Keratinocyte (primary cell): ENCODE measurements around the gene TFR2. TPM values are rescaled to one million over a fixed set of nuclear protein-coding genes. Genes with fewer than 3 reads are reported as not detected.

Experiments used
- DNase-seq: peaks from one replicate; pipeline ENCODE4 v3.0.0-alpha.2; 2011; ENCODE audit warnings: low read depth, missing footprints, low spot score
- FAIRE-seq: peaks from 2 replicates; lab custom pipeline; 2011; peaks lifted over from hg19 to GRCh38; lab: Jason Lieb, UNC
- H2AFZ ChIP-seq: 2 replicates; pipeline ENCODE4 v1.6.0; 2012; ENCODE audit warnings: low read length, control low read depth, inconsistent platforms; ENCODE audit not compliant: control insufficient read depth
- H3K27ac ChIP-seq: 2 replicates; pipeline ENCODE4 v1.5.1; 2011; ENCODE audit warnings: low read length; ENCODE audit not compliant: control insufficient read depth, insufficient read depth
- H3K27me3 ChIP-seq: 3 replicates; pipeline ENCODE4 v1.6.0; 2011; ENCODE audit warnings: low read length; ENCODE audit not compliant: control insufficient read depth, insufficient read depth; ENCODE audit errors: extremely low read depth
- H3K36me3 ChIP-seq, 2 experiments: 2 replicates in 1 of 2; 3 replicates in 1 of 2; pipeline ENCODE4 v1.5.1; 2011; ENCODE audit warnings: low read length in 2 of 2, mild to moderate bottlenecking in 1 of 2; ENCODE audit not compliant: control insufficient read depth in 2 of 2, insufficient read depth in 2 of 2; ENCODE audit errors: extremely low read depth in 1 of 2
- H3K4me1 ChIP-seq: 3 replicates; pipeline ENCODE4 v1.5.1; 2011; ENCODE audit warnings: low read length; ENCODE audit not compliant: control insufficient read depth, insufficient read depth; ENCODE audit errors: extremely low read depth
- H3K4me2 ChIP-seq: 3 replicates; pipeline ENCODE4 v1.6.0; 2011; ENCODE audit warnings: low read depth, low read length; ENCODE audit not compliant: control insufficient read depth, insufficient read depth; ENCODE audit errors: extremely low read depth
- H3K4me3 ChIP-seq, 3 experiments: fragments of 200-600 bp in 1 of 3; sonication (generic) in 1 of 3; 2 replicates in 2 of 3; 3 replicates in 1 of 3; pipeline ENCODE4 v1.5.1; 2011 to 2016; ENCODE audit warnings: low read length in 3 of 3, mild to moderate bottlenecking in 3 of 3, control low read depth in 2 of 3, inconsistent platforms in 1 of 3, low read depth in 1 of 3, mixed read lengths in 1 of 3, mixed run types in 1 of 3, moderate library complexity in 1 of 3; ENCODE audit not compliant: control insufficient read depth in 2 of 3, insufficient read depth in 2 of 3; ENCODE audit errors: extremely low read depth in 1 of 3
- H3K79me2 ChIP-seq: 2 replicates; pipeline ENCODE4 v1.6.0; 2012; ENCODE audit warnings: low read length; ENCODE audit not compliant: control insufficient read depth, insufficient read depth
- H3K9ac ChIP-seq: 3 replicates; pipeline ENCODE4 v1.6.0; 2011; ENCODE audit warnings: low read length; ENCODE audit not compliant: control insufficient read depth, insufficient read depth; ENCODE audit errors: extremely low read depth
- H3K9me1 ChIP-seq: 3 replicates; pipeline ENCODE4 v1.6.0; 2011; ENCODE audit warnings: low read length; ENCODE audit not compliant: control insufficient read depth, insufficient read depth; ENCODE audit errors: extremely low read depth
- H3K9me3 ChIP-seq: 2 replicates; pipeline ENCODE4 v1.5.1; 2012; ENCODE audit warnings: low read depth, low read length; ENCODE audit not compliant: control insufficient read depth
- H4K20me1 ChIP-seq: 3 replicates; pipeline ENCODE4 v1.6.0; 2011; ENCODE audit warnings: low read length; ENCODE audit not compliant: control insufficient read depth, insufficient read depth; ENCODE audit errors: extremely low read depth
- CTCF ChIP-seq, 3 experiments: IDR thresholded peaks in 1 of 3; conservative IDR thresholded peaks in 1 of 3; optimal IDR thresholded peaks in 1 of 3; 2 replicates in 2 of 3; 3 replicates in 1 of 3; pipeline versions ENCODE3 to v1.5.1; 2011; ENCODE audit warnings: low read length in 3 of 3, mild to moderate bottlenecking in 3 of 3, moderate library complexity in 2 of 3, control low read depth in 1 of 3, inconsistent platforms in 1 of 3; ENCODE audit not compliant: insufficient read depth in 2 of 3; ENCODE audit errors: extremely low read depth in 1 of 3
- EZH2 ChIP-seq: IDR thresholded peaks from one replicate; pipeline ENCODE4 v1.6.1; 2012; ENCODE audit warnings: inconsistent platforms, mild to moderate bottlenecking, low read length, moderate library complexity
- dilution Hi-C: fragments of 300-500 bp; cut with MboI; formaldehyde crosslinking; loops from one replicate; pipeline ENCODE4 v1.7.0; 2020; ENCODE audit warnings: low sequenced_read_pairs; ENCODE audit not compliant: extremely low pct_ligation_motif_present
- polyA plus RNA-seq, 5 experiments: library from polyadenylated mRNA; depleted of rRNA in 3 of 5; stranded (reverse) in 3 of 5; stranded (forward) in 1 of 5; unstranded in 1 of 5; fragments of >200 nt; gene quantifications; 1 replicate in 1 of 5; 2 replicates in 3 of 5; 3 replicates in 1 of 5; pipeline versions ENCODE4 v1.2.1 to v1.2.3, GENCODE V29; 2011 to 2012; ENCODE audit warnings: missing spikeins in 2 of 5, low read depth in 1 of 5, low replicate concordance in 1 of 5

Gene TFR2
- polyA plus RNA-seq, 1 donor (not counting 4 experiments of a cell fraction or from before 2014, with no cell fraction given), result 0.12 TPM

DNA sequence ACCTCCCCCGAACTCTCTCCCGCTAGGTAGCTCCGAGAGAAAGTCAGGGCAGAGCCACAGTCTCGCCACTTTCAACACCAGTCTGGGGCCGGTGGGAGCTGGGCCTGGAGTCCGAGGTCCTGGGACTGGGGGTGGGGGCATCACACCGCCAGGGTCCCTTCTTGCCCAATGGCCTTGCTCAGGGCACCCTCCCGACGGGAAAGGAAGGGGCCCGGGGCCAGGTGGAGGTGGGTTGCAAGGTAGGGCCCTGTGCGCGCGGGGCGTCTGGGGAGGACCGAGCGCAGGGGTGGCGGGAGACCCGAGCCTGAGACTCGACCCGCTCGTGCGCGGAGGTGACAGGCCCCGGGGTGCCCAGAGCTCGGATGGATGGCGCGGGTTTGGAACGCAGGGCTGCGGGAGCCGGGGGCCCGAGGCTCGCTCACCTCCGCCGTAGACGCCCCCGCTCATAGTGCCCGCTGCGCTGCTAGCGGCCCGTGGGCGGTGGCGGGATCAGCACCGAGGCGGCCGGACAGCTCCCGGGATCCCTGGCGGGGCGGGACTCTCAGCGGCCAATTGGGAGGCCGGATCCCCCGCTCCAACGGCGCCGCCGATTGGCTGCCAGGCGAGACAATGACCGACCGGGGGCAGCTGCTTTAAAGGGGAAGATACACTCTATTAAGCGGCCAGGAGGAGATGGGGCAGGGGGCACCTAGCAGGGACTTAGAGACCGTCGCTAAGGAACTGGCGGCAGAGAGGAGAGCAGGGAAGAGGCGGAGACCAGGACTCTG, 14.7 kb upstream of the TFR2 start, which contains the start of gene ACTL6B:
TSS of gene ACTL6B (minus strand) at position 541 of the 767 bp plus-strand sequence. CDS start at position 447, 94 bp downstream.
- H3K9me3 ChIP-seq, result no peaks in the 10 kb centered on the region
- dilution Hi-C loops, result no loop called here
- no peaks in the 10 kb centered on the region for H3K4me1 ChIP-seq
- H2AFZ ChIP-seq, result no peak within 1 kb of the TSS
- no peak within 1 kb of the TSS for H3K9ac ChIP-seq
- H3K9me1 ChIP-seq, result no peaks in the 10 kb centered on the region
- no peaks in the 10 kb centered on the region for H3K36me3 ChIP-seq
- no peaks in the 10 kb centered on the region for H3K79me2 ChIP-seq
- peaks cover 25% of the 10 kb centered on the region for H3K27me3 ChIP-seq
- no peak for FAIRE-seq
- no peak within 1 kb of the TSS for H3K4me2 ChIP-seq
- DNase-seq, result no peak
- TF ChIP-seq EZH2 (no peak), CTCF (optimal IDR thresholded peaks at IDR 0.05 in 1 of 3, IDR thresholded peaks at IDR 0.05 in 1 of 3, conservative IDR thresholded peaks at IDR 0.05 in 1 of 3; ENCODE audit: extremely low read depth in 1 of 3, insufficient read depth in 2 of 3, low read length in 3 of 3) (no peak)
- no peak within 1 kb of the TSS for H3K27ac ChIP-seq
- no peaks in the 10 kb centered on the region for H4K20me1 ChIP-seq
- H3K4me3 ChIP-seq, result no peak within 1 kb of the TSS

DNA sequence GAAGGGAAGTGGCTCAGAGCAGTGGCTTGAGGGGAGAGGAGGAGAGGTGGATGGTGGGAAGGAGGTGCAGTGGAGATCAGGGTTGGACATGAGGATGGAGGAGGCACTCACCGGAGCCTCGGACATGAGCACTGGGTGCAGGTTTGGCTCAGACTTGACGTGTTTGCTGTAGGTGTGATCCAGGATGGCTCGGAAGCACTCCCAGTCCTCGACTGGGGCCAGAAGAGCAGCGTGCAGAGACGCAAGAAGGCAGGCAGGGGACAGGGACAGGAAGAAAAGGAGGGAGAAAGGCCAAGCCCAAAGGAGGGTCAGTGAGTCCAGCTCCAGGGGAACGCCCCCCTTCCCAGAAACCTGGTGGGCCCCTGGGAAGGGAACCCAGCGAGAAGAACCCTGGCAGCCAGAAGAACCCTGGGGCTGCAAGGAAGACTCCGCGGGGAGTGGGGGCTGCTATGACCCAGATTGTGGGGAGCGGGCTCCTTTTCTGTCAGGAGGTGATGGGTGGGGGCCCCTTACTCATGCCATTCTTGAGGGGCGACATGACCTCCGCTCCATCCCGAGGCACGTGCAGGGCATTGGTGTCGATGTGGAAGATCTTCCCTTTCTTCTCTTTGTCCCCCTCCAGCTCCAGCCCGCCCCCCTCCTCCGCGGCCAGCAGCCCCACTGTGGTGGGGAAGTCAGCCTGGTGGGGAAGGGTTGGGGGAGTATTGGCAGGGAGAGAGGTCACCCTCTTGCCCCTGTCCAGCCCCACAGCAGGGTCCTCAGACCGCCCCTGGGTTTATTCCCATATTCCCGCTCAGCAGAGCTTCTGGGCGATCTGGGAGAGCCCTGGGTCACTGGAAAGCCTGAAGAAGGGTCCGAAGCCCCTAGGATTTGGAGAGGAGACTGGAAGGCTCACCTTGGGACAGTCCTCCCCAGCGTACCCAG, 13.8 kb upstream of the TFR2 start:
- H3K27me3 ChIP-seq, result peaks cover 25% of the 10 kb centered on the region
- no peaks in the 10 kb centered on the region for H3K9me1 ChIP-seq
- dilution Hi-C loops, result no loop called here
- H4K20me1 ChIP-seq, result no peaks in the 10 kb centered on the region
- DNase-seq, result no peak
- no peaks in the 10 kb centered on the region for H3K4me1 ChIP-seq
- H2AFZ ChIP-seq, result no peak overlapping the region
- H3K9ac ChIP-seq, result no peak overlapping the region
- H3K36me3 ChIP-seq, result no peaks in the 10 kb centered on the region
- no peaks in the 10 kb centered on the region for H3K9me3 ChIP-seq
- TF ChIP-seq CTCF (optimal IDR thresholded peaks at IDR 0.05 in 1 of 3, IDR thresholded peaks at IDR 0.05 in 1 of 3, conservative IDR thresholded peaks at IDR 0.05 in 1 of 3; ENCODE audit: extremely low read depth in 1 of 3, insufficient read depth in 2 of 3, low read length in 3 of 3), result no peak
- TF ChIP-seq EZH2, result no peak
- H3K27ac ChIP-seq, result no peak overlapping the region
- no peak overlapping the region for H3K4me3 ChIP-seq
- H3K79me2 ChIP-seq, result no peaks in the 10 kb centered on the region
- no peak overlapping the region for H3K4me2 ChIP-seq
- FAIRE-seq, result no peak
